NCI-H2227 (cell line): ENCODE results near the gene CHRDL1.
"Not testable (repeated sequence)": the region's sequence is repeated elsewhere in the genome, so short reads cannot be mapped to it uniquely, and the experiment has no call there.

Experiments
- DNase-seq: peaks from one replicate; lab custom pipeline; 2025; ENCODE audit not compliant: unreplicated experiment; lab: John Stamatoyannopoulos, UW

The CHRDL1 gene

GRCh38 chrX:110667706-110668105 lies 127.9 kb downstream of the CHRDL1 start:
- no peak for DNase-seq

DNA sequence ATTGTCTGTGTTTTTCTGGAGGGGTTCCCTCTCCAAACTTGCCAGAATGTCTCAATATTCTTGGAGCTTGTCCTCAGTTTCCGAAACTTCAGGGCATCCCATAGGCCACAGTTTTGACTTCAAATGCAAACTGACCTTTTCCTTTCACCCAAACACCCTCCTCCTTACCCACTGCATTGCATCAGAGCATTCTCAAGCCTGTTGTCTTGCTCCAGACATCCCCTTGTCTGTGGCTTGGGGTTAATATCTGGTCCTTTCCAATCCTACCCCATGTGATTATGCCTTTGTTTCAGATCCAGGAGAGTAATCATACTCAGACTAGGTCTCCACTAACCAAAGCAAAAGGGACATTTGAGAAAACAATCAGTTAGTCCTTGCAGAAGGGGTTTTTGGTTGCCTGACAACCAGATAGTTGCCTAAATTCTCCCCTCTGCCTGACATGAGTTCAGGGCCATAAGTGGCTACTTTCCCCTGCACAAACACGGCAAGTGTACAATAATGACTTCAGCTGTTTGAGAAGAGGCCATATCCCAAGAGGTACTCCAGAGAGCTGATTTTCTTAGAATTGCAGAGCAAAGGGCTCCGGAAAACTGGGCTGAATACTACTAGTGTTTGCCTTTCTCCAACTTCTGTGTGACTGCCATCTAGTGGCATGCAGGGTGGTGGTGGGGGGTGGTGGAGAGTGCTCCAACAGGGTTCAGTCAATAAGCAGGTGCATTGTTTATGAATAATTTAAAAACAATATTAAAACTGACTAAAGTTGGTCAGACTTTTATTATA lies 130.2 kb downstream of the CHRDL1 start:
- DNase-seq = peak; percentile 16

GRCh38 chrX:110657073-110657472 lies 138.5 kb downstream of the CHRDL1 start:
- DNase-seq = no peak

GRCh38 chrX:110654280-110654679 lies 141.3 kb downstream of the CHRDL1 start:
- DNase-seq = not testable (repeated sequence)

- no peak for DNase-seq
Observed at GRCh38 chrX:110646386-110646785, 149.2 kb downstream of the CHRDL1 start.
